Sigmoid colon (tissue), 4 donors: ENCODE results near the gene CYP24A1.

Experiments
- CTCF ChIP-seq, 4 experiments: fragments of 450-650 bp in 3 of 4; fragments of 200-600 bp in 1 of 4; IDR thresholded peaks; one replicate each; pipeline ENCODE4 v1.5.1; 2016 to 2019; ENCODE audit warnings: antibody characterized with exemption in 4 of 4, mild to moderate bottlenecking in 3 of 4, moderate library complexity in 2 of 4
- EP300 ChIP-seq, 4 donors: sonication (generic); formaldehyde crosslinking; IDR thresholded peaks; one replicate each; pipeline ENCODE4 v1.6.1; 2017; ENCODE audit warnings: antibody characterized with exemption in 4 of 4
- POLR2AphosphoS5 ChIP-seq, 4 donors: sonication (generic); formaldehyde crosslinking; IDR thresholded peaks; one replicate each; pipeline ENCODE4 v1.6.1; 2017; ENCODE audit warnings: antibody characterized with exemption in 4 of 4

- TF ChIP-seq CTCF (IDR thresholded peaks at IDR 0.05) (no peak), POLR2AphosphoS5 (IDR thresholded peaks at IDR 0.05) (no peak), EP300 (IDR thresholded peaks at IDR 0.05) (no peak)
These were observed 28.9 kb downstream of the CYP24A1 start for GRCh38 chr20:54144847-54145414.
